HG02870 (cell line): ENCODE measurements around the gene PRDX5.

Experiments
- ATAC-seq: cut with Tn5 transposase; IDR thresholded peaks from one replicate; pipeline ENCODE4 v1.9.1; 2021; ENCODE audit warnings: mild to moderate bottlenecking, moderate library complexity; ENCODE audit not compliant: unreplicated experiment

The PRDX5 gene

GRCh38 chr11:64343767-64344559 is 26.0 kb downstream of the PRDX5 start:
- no peak for ATAC-seq

- ATAC-seq, result no peak
These were observed 26.9 kb downstream of the PRDX5 start for GRCh38 chr11:64344787-64345186.

- ATAC-seq, result no peak
These were observed 29.4 kb downstream of the PRDX5 start for GRCh38 chr11:64347193-64347867.

GRCh38 chr11:64348383-64349024 is 30.6 kb downstream of the PRDX5 start:
- no peak for ATAC-seq

GRCh38 chr11:64349025-64349387 is 31.1 kb downstream of the PRDX5 start:
- no peak for ATAC-seq

GRCh38 chr11:64349404-64349803 is 31.5 kb downstream of the PRDX5 start:
- ATAC-seq, result no peak

- no peak for ATAC-seq
These were observed 33.3 kb downstream of the PRDX5 start for GRCh38 chr11:64351136-64351631.

GRCh38 chr11:64352099-64352994 is 34.4 kb downstream of the PRDX5 start:
- no peak for ATAC-seq

- no peak for ATAC-seq
These were observed 35.2 kb downstream of the PRDX5 start for GRCh38 chr11:64352995-64353714.

GRCh38 chr11:64353715-64354506 is 36.0 kb downstream of the PRDX5 start:
- no peak for ATAC-seq

- no peak for ATAC-seq
These were observed 37.4 kb downstream of the PRDX5 start for GRCh38 chr11:64355078-64355940.

- no peak for ATAC-seq
These were observed 38.8 kb downstream of the PRDX5 start for GRCh38 chr11:64356498-64357411.

GRCh38 chr11:64357446-64357845 is 39.5 kb downstream of the PRDX5 start:
- no peak for ATAC-seq

GRCh38 chr11:64357904-64358535 is 40.1 kb downstream of the PRDX5 start:
- no peak for ATAC-seq

GRCh38 chr11:64358536-64358906 is 40.6 kb downstream of the PRDX5 start:
- ATAC-seq, result no peak

- no peak for ATAC-seq
These were observed 41.2 kb downstream of the PRDX5 start, which contains the start of gene RPS6KA4 for GRCh38 chr11:64358907-64359711. RPS6KA4 (plus strand) TSS chr11:64359162; CDS start chr11:64359236, 74 bp downstream.
